Left cardiac atrium (tissue), 4 donors: ENCODE results near the gene ADGRE3. TPM values are rescaled to one million over a fixed set of nuclear protein-coding genes. Genes with fewer than 3 reads are reported as not detected.

Experiments
- ATAC-seq, 2 donors: fragments of 200-7000 bp; cut with Tn5 transposase; one replicate each; pipeline ENCODE4 v1.9.1; 2020; ENCODE audit warnings: mild to moderate bottlenecking in 2 of 2, moderate library complexity in 2 of 2
- DNase-seq: peaks from one replicate; pipeline ENCODE4 v3.0.0-alpha.2; 2020
- intact Hi-C, 2 donors: fragments of 100-400 bp; cut with DNase I; formaldehyde crosslinking; loops; one replicate each; pipeline versions ENCODE4 v1.14.1 to v1.15.1; 2022 to 2023
- long read RNA-seq: library from polyadenylated mRNA; unstranded; transcript quantifications from one replicate; pipeline ENCODE4 v2.0.0, GENCODE V29; 2021
- total RNA-seq, 2 donors: library from RNA; stranded (reverse); fragmentation: NEBNext Ultra II Directional; extraction: Animal tissue kit (Norgen Biotek cat#: 25700); gene quantifications; one replicate each; pipeline ENCODE4 v1.2.1, GENCODE V29; 2021
- donor health status: DM: no; HTN: yes; CAD: no.
- donor health status: DM: no; HTN: yes; CAD: no; lungs with severe emphysema.
- donor health status: DM: yes; HTN: yes; CAD: no.
- donor health status: Dilated cardiomyopathy.

The ADGRE3 gene, protein sequence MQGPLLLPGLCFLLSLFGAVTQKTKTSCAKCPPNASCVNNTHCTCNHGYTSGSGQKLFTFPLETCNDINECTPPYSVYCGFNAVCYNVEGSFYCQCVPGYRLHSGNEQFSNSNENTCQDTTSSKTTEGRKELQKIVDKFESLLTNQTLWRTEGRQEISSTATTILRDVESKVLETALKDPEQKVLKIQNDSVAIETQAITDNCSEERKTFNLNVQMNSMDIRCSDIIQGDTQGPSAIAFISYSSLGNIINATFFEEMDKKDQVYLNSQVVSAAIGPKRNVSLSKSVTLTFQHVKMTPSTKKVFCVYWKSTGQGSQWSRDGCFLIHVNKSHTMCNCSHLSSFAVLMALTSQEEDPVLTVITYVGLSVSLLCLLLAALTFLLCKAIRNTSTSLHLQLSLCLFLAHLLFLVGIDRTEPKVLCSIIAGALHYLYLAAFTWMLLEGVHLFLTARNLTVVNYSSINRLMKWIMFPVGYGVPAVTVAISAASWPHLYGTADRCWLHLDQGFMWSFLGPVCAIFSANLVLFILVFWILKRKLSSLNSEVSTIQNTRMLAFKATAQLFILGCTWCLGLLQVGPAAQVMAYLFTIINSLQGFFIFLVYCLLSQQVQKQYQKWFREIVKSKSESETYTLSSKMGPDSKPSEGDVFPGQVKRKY
- under 1 TPM in 1 of 2 donors, not detected in 1; 0.27 TPM for total RNA-seq
- long read RNA-seq: 0 reads

DNA sequence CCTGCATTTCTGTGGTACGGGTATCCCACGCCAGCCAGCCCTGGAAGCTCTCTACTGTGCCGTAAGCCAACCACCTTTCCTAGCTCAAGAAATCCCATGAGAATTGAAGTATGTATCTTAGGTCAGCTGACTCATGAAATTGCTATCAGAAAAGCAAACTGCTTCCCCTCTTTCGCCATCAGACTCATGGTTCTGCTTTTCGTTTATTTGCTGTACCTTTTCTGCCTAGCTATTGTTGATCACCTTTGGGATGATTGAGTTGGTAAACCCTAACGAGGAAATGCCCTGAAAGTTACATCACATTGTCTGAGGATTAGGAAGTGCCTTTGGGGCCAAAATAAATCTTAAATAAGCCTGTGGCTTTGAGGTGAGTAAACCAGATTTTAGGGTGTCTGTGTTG lies at the start of gene ADGRE3:
Gene ADGRE3, minus strand, starts transcription at position 81 of the 400 bp plus-strand sequence. Its CDS starts 74 bp downstream, at position 7.
- intact Hi-C loops: no loop called here
- DNase-seq (no peak), ATAC-seq (no peak)

DNA sequence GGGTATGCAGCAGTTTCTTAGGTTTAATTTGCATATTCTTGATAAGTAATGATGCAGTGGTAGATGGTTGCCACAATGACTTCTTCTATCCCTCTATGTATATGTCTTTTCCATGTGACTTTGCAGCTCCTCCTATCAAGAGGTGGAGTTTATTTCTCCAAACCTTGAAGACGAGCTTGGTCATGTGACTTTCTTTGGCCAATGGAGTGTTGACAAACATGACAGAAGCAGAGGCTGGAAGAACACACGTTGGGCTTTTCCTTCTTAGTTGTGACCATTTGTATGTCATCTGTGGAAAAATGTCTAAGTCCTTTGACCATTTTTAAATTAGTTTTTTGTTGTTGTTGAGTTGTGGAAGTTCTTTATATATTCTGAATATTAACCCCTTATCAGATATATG lies 47.5 kb upstream of the ADGRE3 start:
- intact Hi-C loops: no loop called here
- no peak for ATAC-seq
- DNase-seq: no peak

DNA sequence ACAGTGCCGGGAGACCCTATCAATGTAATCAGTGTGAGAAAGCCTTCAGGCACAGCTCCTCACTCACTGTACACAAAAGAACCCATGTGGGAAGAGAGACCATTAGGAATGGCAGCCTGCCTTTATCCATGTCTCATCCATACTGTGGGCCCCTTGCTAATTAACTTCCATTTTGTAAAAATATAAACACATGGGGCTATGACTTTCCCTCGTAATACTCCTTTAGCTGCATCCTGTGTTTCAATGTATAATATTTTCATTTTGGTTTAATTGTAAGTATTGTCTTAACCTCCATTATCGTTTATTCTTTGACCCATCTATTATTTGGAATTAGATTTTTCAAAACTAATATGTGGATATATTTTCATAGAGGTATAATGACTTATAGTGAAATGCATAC lies 44.5 kb upstream of the ADGRE3 start:
- ATAC-seq: no peak
- intact Hi-C loops: no loop called here
- no peak for DNase-seq

DNA sequence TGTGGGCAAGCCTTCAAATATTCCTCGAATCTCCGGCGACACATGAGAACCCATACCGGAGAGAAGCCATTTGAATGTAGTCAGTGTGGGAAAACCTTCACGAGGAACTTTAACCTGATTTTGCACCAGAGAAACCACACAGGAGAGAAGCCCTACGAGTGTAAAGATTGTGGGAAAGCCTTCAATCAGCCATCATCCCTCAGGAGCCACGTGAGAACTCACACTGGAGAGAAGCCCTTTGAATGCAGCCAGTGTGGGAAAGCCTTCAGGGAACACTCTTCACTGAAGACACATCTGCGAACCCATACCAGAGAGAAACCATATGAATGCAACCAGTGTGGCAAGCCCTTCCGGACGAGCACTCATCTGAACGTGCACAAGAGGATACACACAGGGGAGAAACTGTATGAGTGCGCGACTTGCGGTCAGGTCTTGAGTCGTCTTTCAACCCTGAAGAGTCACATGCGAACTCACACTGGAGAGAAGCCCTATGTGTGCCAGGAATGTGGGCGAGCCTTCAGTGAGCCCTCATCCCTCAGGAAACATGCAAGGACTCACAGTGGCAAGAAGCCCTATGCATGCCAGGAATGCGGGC lies 44.0 kb upstream of the ADGRE3 start:
- ATAC-seq (no peak), DNase-seq (no peak)
- intact Hi-C loops: no loop called here

DNA sequence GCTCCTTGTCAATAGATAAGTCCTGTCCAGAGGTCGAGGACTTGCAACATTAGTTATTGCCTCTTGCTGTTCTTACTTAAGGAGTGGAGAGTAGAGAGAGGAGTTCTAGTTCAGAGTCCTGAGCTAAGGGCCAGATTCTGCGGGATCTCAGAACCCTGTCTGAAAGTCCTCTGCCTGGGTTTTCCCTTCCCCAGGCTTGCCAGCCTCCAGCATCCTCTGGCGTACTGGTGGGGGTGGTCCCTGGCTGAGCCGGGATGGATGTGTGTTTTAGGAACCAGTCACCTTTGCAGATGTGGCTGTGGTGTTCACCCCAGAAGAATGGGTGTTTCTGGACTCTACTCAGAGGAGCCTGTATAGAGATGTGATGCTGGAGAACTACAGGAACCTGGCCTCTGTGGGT lies 41.2 kb upstream of the ADGRE3 start:
- no peak for ATAC-seq
- intact Hi-C loops: no loop called here
- no peak for DNase-seq

DNA sequence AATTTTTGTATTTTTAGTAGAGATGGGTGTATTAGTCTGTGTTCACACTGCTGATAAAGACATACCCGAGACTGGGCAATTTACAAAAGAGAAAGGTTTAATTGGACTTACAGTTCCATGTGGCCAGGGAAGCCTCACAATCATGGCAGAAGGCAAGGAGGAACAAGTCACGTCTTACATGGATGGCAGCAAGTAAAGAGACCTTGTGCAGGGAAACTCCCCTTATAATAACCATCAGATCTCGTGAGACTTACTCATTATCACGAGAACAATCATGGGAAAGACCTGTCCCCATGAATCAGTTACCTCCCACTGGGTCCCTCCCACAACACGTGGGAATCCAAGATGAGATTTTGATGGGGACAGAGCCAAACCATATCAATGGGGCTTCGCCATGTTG lies 29.8 kb upstream of the ADGRE3 start:
- no peak for DNase-seq
- intact Hi-C loops: no loop called here
- no peak for ATAC-seq

DNA sequence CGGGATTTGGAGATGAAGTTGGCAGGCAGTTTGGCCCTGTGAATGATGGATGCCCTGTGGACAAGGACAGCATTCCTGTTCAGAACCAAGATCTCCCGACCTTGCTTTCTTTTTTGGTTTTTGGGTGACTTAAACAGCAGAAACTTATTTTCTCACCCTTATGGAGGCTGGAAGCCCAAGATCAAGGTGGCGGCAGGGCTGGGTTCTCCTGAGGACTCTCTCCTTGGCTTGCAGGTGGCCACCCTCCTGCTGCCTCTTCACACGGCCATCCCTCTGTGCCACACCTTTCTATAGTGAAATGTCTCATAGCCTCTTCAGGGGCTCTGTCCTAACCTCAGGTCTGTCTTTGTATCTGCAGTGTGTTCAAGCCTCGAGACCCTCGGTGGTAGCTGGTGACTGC lies 29.2 kb upstream of the ADGRE3 start:
- no peak for DNase-seq
- intact Hi-C loops: no loop called here
- ATAC-seq: no peak

DNA sequence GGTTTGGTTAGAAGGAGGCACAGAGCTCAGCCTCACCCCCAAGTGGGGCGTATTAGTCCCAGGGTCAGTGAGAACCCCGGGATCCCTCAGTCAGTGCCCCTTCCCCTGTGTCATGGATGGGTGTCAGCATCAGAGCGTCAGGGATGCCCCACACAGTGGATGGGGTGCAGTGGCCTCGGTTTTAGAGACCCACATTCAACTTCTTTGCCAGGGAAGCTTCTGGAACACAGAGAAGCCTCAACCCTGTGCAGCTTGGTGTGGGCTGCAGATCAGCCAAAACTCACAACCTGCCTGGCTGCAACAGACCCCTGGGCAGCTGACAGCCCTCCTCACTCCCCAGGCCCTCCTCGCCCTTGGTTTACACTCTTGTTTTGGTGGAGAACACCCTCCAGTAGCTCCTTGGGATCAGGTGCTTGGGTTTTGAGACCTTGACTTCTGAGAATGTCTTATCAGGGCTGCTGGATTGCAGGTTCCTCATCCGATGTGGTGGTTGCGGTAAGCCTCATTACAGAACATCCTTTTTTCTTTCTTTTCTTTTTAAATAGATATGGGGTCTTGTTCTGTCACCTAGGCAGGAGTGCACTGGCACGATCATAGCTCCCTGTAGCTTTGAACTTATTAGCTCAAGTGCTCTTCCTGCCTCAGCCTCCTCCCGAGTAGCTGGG lies 26.2 kb upstream of the ADGRE3 start:
- ATAC-seq: no peak
- no peak for DNase-seq
- intact Hi-C loops: no loop called here

DNA sequence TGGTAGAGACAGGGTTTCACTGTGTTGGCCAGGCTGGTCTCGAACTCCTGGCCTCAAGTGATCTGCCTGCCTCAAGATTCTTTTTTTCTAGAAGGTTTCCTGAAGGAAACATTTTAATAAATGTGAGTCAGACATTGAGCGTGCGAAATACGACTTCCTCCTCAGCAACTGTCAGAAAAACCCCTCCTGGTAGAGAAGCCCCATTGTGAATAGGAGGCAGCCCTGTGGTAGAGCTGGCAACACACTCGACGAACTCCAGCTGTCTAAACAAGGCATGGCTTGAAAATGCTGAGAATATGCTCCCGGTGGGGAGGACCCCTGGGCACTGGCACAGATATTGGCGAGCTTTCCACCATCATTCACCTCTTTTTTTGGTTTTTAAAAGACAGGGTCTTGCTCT lies 25.0 kb upstream of the ADGRE3 start:
- DNase-seq: no peak
- ATAC-seq: no peak
- intact Hi-C loops: no loop called here

DNA sequence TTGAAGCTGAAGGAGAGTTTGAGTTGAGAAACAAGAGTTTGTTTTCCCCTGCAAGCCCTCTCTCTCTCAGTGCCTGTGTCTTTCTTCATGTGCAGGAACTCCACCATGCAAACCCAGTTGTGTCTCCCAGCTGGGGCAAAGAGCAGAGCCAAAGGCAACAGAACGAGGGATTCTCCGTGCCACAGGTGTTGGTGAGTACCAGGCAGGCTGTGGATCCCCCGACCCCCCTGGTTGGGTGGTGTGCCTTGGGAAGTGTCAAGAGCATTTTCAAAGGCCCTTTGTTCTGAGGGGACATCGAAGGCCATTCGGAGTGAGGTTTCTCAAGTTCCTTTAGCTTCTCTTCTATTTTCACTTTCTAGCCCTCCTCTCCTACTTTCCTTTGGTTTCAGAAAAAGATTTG lies 20.8 kb upstream of the ADGRE3 start:
- no peak for DNase-seq
- intact Hi-C loops: no loop called here
- no peak for ATAC-seq

DNA sequence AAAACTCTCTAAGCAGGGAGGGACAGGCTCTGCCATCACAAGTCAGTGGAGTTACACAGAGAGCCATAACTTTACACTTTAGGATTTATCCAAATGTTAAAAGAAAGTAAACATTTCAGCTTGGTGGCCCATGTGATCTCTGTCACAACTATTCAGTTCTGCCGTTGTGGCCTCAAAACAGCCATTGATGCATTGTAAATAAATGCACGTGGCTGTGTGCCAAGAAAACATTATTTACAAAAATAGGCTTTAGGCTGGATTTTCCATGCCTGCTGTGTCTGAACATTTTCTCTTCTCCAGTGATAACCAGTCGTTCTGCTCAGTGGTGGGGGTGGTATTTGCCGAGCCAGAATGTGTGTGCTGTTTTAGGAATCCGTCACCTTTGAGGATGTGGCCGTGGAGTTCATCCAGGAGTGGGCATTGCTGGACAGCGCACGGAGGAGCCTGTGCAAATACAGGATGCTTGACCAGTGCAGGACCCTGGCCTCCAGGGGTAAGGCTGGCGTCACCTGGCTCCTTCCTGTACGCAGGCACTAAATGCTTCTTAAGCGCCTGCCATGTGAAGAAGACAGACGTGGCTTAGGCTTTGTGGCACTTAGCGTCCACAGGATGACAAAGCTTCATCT lies 20.1 kb upstream of the ADGRE3 start:
- ATAC-seq: no peak
- intact Hi-C loops: no loop called here
- no peak for DNase-seq

DNA sequence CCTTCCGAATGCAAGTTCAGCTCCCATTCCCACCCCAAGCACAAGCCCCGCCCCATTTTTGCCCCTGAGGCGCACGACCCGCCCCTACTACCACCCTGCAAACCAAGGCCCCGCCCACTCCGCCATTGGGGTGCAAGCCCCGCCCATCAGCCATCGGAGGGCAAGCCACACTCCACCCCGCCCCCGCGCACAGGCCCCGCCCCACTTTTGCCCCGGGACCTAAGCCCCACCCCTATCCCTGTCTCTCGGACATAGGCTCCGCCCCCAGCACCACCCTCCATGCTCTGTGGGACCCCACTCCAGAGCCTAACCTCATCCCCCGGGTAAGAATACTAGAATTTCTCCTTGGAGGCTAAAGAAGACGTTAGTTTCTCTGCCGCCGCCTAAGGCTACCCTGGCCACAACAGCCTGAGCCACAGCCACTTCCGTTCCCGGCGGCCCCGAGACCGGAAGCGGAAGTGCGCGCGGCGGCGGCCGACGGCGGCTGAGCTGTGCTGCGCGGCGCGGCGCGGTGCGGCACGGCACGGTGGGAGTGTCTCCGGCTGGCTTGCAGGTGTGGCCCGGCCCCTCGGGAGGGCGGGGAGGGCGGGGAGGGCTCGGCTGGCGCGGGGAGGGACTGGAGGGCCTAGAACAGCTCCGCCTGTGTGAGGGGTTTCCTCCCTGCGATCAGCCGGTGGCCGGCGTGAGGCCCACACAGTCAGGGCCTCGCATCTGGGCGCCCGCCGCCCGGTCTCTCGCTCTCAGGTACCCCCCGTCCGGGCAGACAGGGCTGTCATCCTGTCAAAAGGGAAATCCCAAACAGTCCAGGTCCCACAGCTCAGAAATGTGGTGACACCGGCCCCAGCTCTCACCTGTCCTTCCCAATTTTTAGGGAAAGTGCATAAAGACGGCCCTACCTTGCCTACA lies 15.2 kb upstream of the ADGRE3 start, which contains the start of gene ZNF333:
Gene ZNF333, plus strand, starts transcription at position 451 of the 906 bp plus-strand sequence. CDS start 3,444 bp downstream, outside the sequence.
- ATAC-seq (peak; percentile 99), DNase-seq (peak; percentile 98)
- intact Hi-C loops: loop anchor here in 1 of 2 donors (5.0 kb wide), 1 partner anchor 118 kb away; the partner anchor contains the start of gene NDUFB7

DNA sequence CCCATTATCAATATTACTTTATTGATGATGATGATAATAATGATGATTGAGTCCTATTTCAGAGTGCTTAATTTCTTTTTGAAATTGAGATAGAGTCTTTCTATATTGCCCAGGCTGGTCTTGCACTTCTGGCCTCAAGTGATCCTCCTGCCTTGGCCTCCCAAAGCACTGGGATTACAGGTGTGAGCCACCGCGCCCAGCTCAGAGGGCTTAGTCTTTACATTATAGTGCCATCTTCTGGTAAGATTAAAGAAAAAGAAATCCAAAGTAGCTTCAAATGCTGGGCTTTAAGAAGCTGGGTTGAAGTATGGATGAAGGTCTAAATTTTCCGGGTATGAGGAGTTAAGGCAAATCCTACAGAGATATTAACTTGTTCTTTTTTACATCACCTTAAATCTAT lies 11.8 kb upstream of the ADGRE3 start:
- intact Hi-C loops: loop anchor here in 1 of 2 donors (5.0 kb wide), 1 partner anchor 114 kb away; the partner anchor contains the start of gene NDUFB7
- DNase-seq: no peak
- no peak for ATAC-seq

DNA sequence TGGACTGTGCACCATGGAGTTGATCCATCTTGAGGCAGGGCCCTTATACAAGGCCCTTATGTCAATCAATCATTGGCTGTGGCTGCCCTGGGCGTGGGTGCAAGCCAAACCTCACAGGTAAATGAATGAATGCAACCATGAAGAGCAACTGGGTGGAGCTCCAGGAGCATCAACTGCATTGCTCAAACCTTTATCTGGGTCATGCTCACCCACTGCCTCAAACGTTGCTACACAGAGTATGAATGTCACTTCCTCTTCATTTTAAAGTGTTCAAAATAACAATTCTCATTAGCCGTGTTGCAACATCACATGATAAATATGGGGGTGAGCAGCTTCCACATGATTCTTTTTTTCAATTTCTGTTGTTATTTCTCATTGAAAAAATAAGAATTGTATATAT lies 8.8 kb upstream of the ADGRE3 start:
- no peak for DNase-seq
- intact Hi-C loops: no loop called here
- ATAC-seq: no peak

DNA sequence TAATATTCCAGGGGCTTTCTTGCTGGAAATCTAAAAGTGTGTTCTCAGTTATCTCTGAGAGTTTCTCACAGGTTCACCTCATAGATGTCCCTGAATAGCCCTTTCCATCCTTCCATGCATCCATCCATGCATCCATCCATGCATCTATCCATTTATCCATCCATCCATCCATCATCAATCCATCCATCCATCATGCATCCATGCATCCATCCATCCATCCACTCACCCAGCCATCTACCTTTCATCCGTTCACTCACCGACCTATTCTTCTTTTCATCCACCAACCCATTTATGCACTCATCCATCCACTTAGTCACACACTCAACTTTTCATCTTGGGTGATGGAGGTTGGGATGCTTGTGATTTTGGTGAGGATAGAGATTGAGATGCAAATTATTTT lies 7.4 kb upstream of the ADGRE3 start:
- DNase-seq (no peak), ATAC-seq (no peak)
- intact Hi-C loops: no loop called here

DNA sequence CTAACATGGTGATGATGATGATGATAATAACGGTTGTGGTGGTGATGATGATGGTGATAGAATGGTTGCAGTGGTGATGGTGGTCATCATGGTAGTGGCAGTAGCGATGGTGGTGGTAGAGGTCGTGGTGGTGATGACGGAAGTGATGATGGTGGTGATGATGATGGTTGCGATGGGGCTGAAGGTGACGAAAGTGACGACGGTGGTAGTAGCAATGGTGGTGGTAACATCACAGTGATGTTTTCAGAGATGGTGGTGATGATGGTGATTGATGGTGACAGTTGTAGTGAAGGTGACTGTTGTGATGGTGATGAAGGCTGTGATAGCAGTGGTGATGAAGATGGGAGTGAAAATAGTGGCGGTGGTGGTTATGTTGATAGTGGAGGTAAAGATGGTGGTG lies 3.6 kb upstream of the ADGRE3 start:
- ATAC-seq: no peak
- DNase-seq: no peak
- intact Hi-C loops: no loop called here

DNA sequence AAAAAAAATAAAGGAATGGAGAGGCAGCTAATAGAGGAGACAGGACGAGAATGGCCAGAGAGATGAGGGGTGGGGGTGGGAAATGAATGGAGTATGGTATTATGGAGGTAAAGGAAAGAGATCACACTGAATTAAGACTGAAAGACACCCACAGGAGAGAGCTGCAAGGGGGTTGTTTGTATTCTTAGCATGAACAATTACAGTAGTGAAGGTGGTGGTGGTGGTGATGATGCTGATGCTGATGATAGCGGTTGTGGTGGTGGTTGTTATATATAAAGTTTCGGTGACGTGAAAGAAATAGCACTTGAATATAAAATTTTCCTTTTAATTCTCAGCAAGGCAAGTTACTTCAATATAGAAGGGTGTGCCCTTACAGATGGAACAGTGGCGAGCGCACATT lies 2.8 kb upstream of the ADGRE3 start:
- DNase-seq (no peak), ATAC-seq (no peak)
- intact Hi-C loops: no loop called here

DNA sequence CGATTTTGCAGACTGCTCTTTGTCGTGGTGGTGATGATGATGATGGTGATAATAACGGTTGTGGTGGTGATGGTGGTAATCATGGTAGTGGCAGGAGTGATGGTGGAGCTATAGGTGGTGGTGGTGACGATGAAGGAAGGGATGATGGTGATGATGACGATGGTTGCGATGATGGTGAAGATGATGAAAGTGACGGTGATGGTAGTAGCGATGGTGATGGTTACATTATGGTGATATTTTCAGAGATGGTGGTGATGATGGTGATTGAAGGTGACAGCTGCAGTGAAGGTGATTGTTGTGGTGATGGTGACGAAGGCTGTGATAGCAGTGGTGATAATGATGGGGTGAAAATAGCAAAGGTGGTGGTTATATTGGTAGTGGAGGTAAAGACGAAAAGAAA lies 2.1 kb upstream of the ADGRE3 start:
- no peak for ATAC-seq
- no peak for DNase-seq
- intact Hi-C loops: no loop called here
